H9 (cell line): ENCODE results near the gene EHD4. TPM values are rescaled to one million over a fixed set of nuclear protein-coding genes. Genes with fewer than 3 reads are reported as not detected.

ENCODE experiments used
- DNase-seq: peaks from one replicate; pipeline ENCODE4 v3.0.0-alpha.2; 2017
- H2AFZ ChIP-seq: one replicate; pipeline ENCODE4 v1.6.1; 2013; ENCODE audit warnings: mild to moderate bottlenecking, low read length, control low read depth, moderate library complexity
- H2AK5ac ChIP-seq: 2 replicates; pipeline ENCODE4 v1.6.1; 2013; ENCODE audit warnings: low read length, control low read depth, mixed read lengths; ENCODE audit not compliant: insufficient read length
- H2BK120ac ChIP-seq: one replicate; pipeline ENCODE4 v1.6.1; 2013; ENCODE audit warnings: low read depth, mild to moderate bottlenecking, low read length, control low read depth, inconsistent platforms; ENCODE audit not compliant: poor library complexity, severe bottlenecking
- H2BK12ac ChIP-seq: 2 replicates; pipeline ENCODE4 v1.6.1; 2013; ENCODE audit warnings: low read length, control low read depth, mixed read lengths, low read depth; ENCODE audit not compliant: insufficient read length
- H2BK15ac ChIP-seq: 2 replicates; pipeline ENCODE4 v1.6.1; 2013; ENCODE audit warnings: low read depth, low read length, control low read depth
- H2BK20ac ChIP-seq: one replicate; pipeline ENCODE4 v1.6.1; 2013; ENCODE audit warnings: low read depth, mild to moderate bottlenecking, low read length, control low read depth, inconsistent platforms; ENCODE audit not compliant: poor library complexity, severe bottlenecking
- H2BK5ac ChIP-seq: 2 replicates; pipeline ENCODE4 v1.6.1; 2013; ENCODE audit warnings: low read length, control low read depth, mixed read lengths; ENCODE audit not compliant: insufficient read length
- H3K14ac ChIP-seq: 2 replicates; pipeline ENCODE4 v1.6.1; 2013; ENCODE audit warnings: low read length, control low read depth; ENCODE audit not compliant: insufficient read depth
- H3K18ac ChIP-seq: 2 replicates; pipeline ENCODE4 v1.6.1; 2013; ENCODE audit warnings: low read depth, mild to moderate bottlenecking, mixed read lengths, low read length, control low read depth; ENCODE audit not compliant: insufficient read length
- H3K23ac ChIP-seq: 2 replicates; pipeline ENCODE4 v1.6.1; 2013; ENCODE audit warnings: low read length, control low read depth, mixed read lengths, low read depth; ENCODE audit not compliant: insufficient read length
- H3K23me2 ChIP-seq: 2 replicates; pipeline ENCODE4 v1.6.1; 2013; ENCODE audit warnings: low read depth, mild to moderate bottlenecking, mixed read lengths, low read length, control low read depth; ENCODE audit not compliant: insufficient read length, poor library complexity, severe bottlenecking
- H3K27ac ChIP-seq: 2 replicates; pipeline ENCODE4 v1.5.1; 2013; ENCODE audit warnings: low read length, control low read depth, mixed read lengths, low read depth; ENCODE audit not compliant: insufficient read length
- H3K27me3 ChIP-seq: 2 replicates; pipeline ENCODE4 v1.6.1; 2013; ENCODE audit warnings: low read length, control low read depth, inconsistent platforms; ENCODE audit not compliant: insufficient read depth
- H3K4ac ChIP-seq: 2 replicates; pipeline ENCODE4 v1.6.1; 2013; ENCODE audit warnings: low read depth, mild to moderate bottlenecking, control low read depth, inconsistent platforms, low read length, moderate library complexity
- H3K4me1 ChIP-seq: 2 replicates; pipeline ENCODE4 v1.6.1; 2013; ENCODE audit warnings: low read length, control low read depth, inconsistent platforms; ENCODE audit not compliant: insufficient read depth
- H3K4me2 ChIP-seq: 2 replicates; pipeline ENCODE4 v1.6.1; 2013; ENCODE audit warnings: low read length, control low read depth, mixed read lengths; ENCODE audit not compliant: insufficient read length, insufficient read depth
- H3K56ac ChIP-seq: 2 replicates; pipeline ENCODE4 v1.6.1; 2013; ENCODE audit warnings: low read depth, mild to moderate bottlenecking, mixed read lengths, low read length, control low read depth; ENCODE audit not compliant: insufficient read length
- H3K79me1 ChIP-seq: 2 replicates; pipeline ENCODE4 v1.6.1; 2013; ENCODE audit warnings: low read depth, mild to moderate bottlenecking, moderate library complexity, low read length, control low read depth, inconsistent platforms; ENCODE audit not compliant: insufficient read depth, poor library complexity, severe bottlenecking
- H3K79me2 ChIP-seq: 2 replicates; pipeline ENCODE4 v1.6.1; 2013; ENCODE audit warnings: low read length, control low read depth, inconsistent platforms; ENCODE audit not compliant: insufficient read depth
- H3K9ac ChIP-seq: 2 replicates; pipeline ENCODE4 v1.6.1; 2013; ENCODE audit warnings: low read length, control low read depth, mixed read lengths; ENCODE audit not compliant: insufficient read length; ENCODE audit errors: extremely low read depth
- H3K9me3 ChIP-seq: one replicate; pipeline ENCODE4 v1.6.1; 2013; ENCODE audit warnings: low read depth, low read length, inconsistent platforms; ENCODE audit not compliant: control insufficient read depth
- H3T11ph ChIP-seq: one replicate; pipeline ENCODE4 v1.6.1; 2013; ENCODE audit warnings: mild to moderate bottlenecking, low read length, control low read depth, inconsistent platforms
- H4K20me1 ChIP-seq: one replicate; pipeline ENCODE4 v1.6.1; 2013; ENCODE audit not compliant: control insufficient read depth, insufficient read length, insufficient read depth
- H4K5ac ChIP-seq: 2 replicates; pipeline ENCODE4 v1.6.1; 2013; ENCODE audit warnings: low read depth, mild to moderate bottlenecking, mixed read lengths, low read length, control low read depth; ENCODE audit not compliant: insufficient read length
- H4K8ac ChIP-seq: replicated peaks from 2 replicates; pipeline ENCODE4 v1.6.1; 2013; ENCODE audit warnings: low read length, control low read depth, mixed read lengths, low read depth; ENCODE audit not compliant: insufficient read length
- H4K91ac ChIP-seq: 2 replicates; pipeline ENCODE4 v1.6.1; 2013; ENCODE audit warnings: low read depth, mild to moderate bottlenecking, moderate library complexity, mixed read lengths, low read length, control low read depth; ENCODE audit not compliant: insufficient read length
- H3K27ac Mint-ChIP-seq, 3 experiments: 2 replicates in 2 of 3; 3 replicates in 1 of 3; pipeline ENCODE4 v1.8.0; 2020 to 2021; ENCODE audit warnings: mixed read lengths in 3 of 3, mild to moderate bottlenecking in 1 of 3, moderate library complexity in 1 of 3
- H3K27me3 Mint-ChIP-seq: 2 replicates; pipeline ENCODE4 v1.8.0; 2021; ENCODE audit warnings: low read depth, mild to moderate bottlenecking, moderate library complexity, mixed read lengths
- H3K36me3 Mint-ChIP-seq, 3 experiments: 2 replicates in 2 of 3; 3 replicates in 1 of 3; pipeline ENCODE4 v1.8.0; 2020 to 2021; ENCODE audit warnings: low read depth in 3 of 3, mixed read lengths in 3 of 3; ENCODE audit not compliant: insufficient read depth in 1 of 3
- H3K4me1 Mint-ChIP-seq, 2 experiments: 2 replicates each; pipeline ENCODE4 v1.8.0; 2020; ENCODE audit warnings: mixed read lengths in 2 of 2
- H3K4me3 Mint-ChIP-seq, 2 experiments: 2 replicates in 1 of 2; 3 replicates in 1 of 2; pipeline ENCODE4 v1.8.0; 2020 to 2021; ENCODE audit warnings: mild to moderate bottlenecking in 2 of 2, mixed read lengths in 2 of 2, moderate library complexity in 1 of 2
- H3K9me3 Mint-ChIP-seq, 2 experiments: 2 replicates in 1 of 2; 3 replicates in 1 of 2; pipeline ENCODE4 v1.8.0; 2020; ENCODE audit warnings: mild to moderate bottlenecking in 2 of 2, mixed read lengths in 2 of 2, moderate library complexity in 1 of 2
- CTCF ChIP-seq: fragments of 200-600 bp; sonication (generic); conservative IDR thresholded peaks from 3 replicates; pipeline ENCODE4 v1.8.0; 2021; ENCODE audit warnings: antibody characterized with exemption, mild to moderate bottlenecking
- WGBS: extraction: QIAGEN DNeasy Blood & Tissue Kit; methylation state at CpG from one replicate; pipeline ENCODE4 v1.1.7; 2013; ENCODE audit warnings: missing lambda C conversion rate, low lambda C conversion rate, mixed read lengths; ENCODE audit not compliant: insufficient read length; ENCODE audit errors: extremely low coverage; 5-methylcytosine and 5-hydroxymethylcytosine counted together
- total RNA-seq: library from RNA; stranded (reverse); gene quantifications from 2 replicates; pipeline ENCODE4 v1.2.1, GENCODE V29; 2021

EHD4 gene
- total RNA-seq, 1 experiment from 2014 or later, result 22.9 TPM

DNA sequence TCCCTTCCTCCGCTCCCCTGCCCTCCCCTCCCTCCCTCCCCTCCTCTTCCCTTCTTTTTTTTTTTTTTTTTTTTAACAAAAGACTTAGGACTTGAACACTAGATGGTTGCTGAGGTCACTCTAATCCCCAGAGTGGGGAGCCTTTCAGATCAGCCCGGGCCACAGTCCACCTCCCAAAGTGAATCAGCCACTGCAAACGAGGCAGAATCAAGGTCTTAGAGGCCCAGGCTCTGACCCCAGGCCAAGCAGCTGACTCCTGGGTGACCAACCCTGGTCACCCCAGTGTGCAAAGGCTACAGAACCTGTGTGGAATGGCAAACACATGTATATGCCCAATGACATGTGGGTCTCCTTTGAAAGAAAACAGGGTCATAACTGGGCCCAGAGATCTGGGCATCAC is 18.3 kb upstream of the EHD4 start:
- Histone ChIP-seq H2AFZ (no peak overlapping the region), H3K4me1 (no peaks in the 10 kb centered on the region; the same call in 1 of the 2 replicates), H3K9ac (no peak overlapping the region), H3K79me2 (no peaks in the 10 kb centered on the region), H3K27me3 (no peaks in the 10 kb centered on the region), H2BK12ac (no peak overlapping the region), H4K5ac (no peak overlapping the region), H3K27ac (no peak overlapping the region), H4K20me1 (no peaks in the 10 kb centered on the region), H4K91ac (no peak overlapping the region), H3K56ac (no peak overlapping the region), H3K79me1 (no peaks in the 10 kb centered on the region), H2AK5ac (no peak overlapping the region), H2BK120ac (no peak overlapping the region), H3K4ac (no peak overlapping the region), H3K4me2 (no peak overlapping the region), H3T11ph (no peak overlapping the region), H3K14ac (no peak overlapping the region), H3K23me2 (no peaks in the 10 kb centered on the region), H4K8ac (no peak overlapping the region), H2BK15ac (no peak overlapping the region), H2BK20ac (no peak overlapping the region), H3K9me3 (no peaks in the 10 kb centered on the region), H3K18ac (no peak overlapping the region), H2BK5ac (no peak overlapping the region), H3K23ac (no peak overlapping the region)
- WGBS, result no CpG with 5 or more reads among the region's 3 CpGs
- Mint-ChIP-seq H3K9me3 (no peaks in the 10 kb centered on the region), H3K4me1 (peaks cover 6 to 7% of the 10 kb centered on the region in 2 experiments), H3K27me3 (peaks cover 2% of the 10 kb centered on the region; the same call in 1 of the 2 replicates), H3K27ac (no peak overlapping the region), H3K4me3 (no peak overlapping the region), H3K36me3 (no peaks in the 10 kb centered on the region)
- no peak for TF ChIP-seq CTCF
- DNase-seq, result no peak
